C4-2B (cell line): ENCODE measurements around the gene DPF3.

ENCODE experiments used
- ZFX ChIP-seq: fragments of 450-650 bp; IDR thresholded peaks from 2 replicates; pipeline ENCODE4 v1.6.1; 2017
- TF ChIP-seq, protein P1 (sequence below): fragments of 450-650 bp; conservative IDR thresholded peaks from 2 replicates; pipeline ENCODE4 v1.5.1; 2017; ENCODE audit warnings: mild to moderate bottlenecking

DNA sequence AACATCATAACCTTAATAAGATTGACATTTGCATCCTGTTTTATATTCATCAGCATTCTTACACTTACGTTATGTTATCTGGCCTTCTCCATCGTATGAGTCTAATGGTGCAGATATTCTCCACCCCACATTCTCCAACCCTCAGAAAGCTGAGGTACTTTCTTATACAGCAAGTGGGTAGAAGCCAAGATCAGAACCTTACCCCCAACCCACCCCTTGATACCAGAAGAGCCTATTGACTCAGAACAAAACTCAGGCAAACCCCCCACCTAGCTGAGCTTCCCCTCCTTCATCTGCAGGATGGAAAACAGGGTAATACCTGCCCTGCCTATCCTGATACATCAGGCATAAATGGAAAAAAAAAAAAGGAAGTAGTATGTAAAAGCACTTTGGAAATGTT lies 77.6 kb downstream of the DPF3 start:
- TF ChIP-seq, protein P1, sequence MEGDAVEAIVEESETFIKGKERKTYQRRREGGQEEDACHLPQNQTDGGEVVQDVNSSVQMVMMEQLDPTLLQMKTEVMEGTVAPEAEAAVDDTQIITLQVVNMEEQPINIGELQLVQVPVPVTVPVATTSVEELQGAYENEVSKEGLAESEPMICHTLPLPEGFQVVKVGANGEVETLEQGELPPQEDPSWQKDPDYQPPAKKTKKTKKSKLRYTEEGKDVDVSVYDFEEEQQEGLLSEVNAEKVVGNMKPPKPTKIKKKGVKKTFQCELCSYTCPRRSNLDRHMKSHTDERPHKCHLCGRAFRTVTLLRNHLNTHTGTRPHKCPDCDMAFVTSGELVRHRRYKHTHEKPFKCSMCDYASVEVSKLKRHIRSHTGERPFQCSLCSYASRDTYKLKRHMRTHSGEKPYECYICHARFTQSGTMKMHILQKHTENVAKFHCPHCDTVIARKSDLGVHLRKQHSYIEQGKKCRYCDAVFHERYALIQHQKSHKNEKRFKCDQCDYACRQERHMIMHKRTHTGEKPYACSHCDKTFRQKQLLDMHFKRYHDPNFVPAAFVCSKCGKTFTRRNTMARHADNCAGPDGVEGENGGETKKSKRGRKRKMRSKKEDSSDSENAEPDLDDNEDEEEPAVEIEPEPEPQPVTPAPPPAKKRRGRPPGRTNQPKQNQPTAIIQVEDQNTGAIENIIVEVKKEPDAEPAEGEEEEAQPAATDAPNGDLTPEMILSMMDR: no peak
- no peak for TF ChIP-seq ZFX
